HG02970 (cell line): ENCODE data around the gene ENTPD3.

Source experiments
- ATAC-seq: cut with Tn5 transposase; IDR thresholded peaks from one replicate; pipeline ENCODE4 v1.9.1; 2021; ENCODE audit warnings: mild to moderate bottlenecking, moderate library complexity, moderate number of reproducible peaks; ENCODE audit not compliant: unreplicated experiment, low FRiP score

The ENTPD3 gene, protein sequence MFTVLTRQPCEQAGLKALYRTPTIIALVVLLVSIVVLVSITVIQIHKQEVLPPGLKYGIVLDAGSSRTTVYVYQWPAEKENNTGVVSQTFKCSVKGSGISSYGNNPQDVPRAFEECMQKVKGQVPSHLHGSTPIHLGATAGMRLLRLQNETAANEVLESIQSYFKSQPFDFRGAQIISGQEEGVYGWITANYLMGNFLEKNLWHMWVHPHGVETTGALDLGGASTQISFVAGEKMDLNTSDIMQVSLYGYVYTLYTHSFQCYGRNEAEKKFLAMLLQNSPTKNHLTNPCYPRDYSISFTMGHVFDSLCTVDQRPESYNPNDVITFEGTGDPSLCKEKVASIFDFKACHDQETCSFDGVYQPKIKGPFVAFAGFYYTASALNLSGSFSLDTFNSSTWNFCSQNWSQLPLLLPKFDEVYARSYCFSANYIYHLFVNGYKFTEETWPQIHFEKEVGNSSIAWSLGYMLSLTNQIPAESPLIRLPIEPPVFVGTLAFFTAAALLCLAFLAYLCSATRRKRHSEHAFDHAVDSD

GRCh38 chr3:40387001-40387894 is at the start of gene ENTPD3:
ENTPD3 (plus strand) TSS chr3:40387184; CDS start chr3:40388058, 874 bp downstream.
- ATAC-seq: no peak

- ATAC-seq: no peak
These were observed 47.1 kb upstream of the ENTPD3 start for GRCh38 chr3:40339871-40340270.

DNA sequence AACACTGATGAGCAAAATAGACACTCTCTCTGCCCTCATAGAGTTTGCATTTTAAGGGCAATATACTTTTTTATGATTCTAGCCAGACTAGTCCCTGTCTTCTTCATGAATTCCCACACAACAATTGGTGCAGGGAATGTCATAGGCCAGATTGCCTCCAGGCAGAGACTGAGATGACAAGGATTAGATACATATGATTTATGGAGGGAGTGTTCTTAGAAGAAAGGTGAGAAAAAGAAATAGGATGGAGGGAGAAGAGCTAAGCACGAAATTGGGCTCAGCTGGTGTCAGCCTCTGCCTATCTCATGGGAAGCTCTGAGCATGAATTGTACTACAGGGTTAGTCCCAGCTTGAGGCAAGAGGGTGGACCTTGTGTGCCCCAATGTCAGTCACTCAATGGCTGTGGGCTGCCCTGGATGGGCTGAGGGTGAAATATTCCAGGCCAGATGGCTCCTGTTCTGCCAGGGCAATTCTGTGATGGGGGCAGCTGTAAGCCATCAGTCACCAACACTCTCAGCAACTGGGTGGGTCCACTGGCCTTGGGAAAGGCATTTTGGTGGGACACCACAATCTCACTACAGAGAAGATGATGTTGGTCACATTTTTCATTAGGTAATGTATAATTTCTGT is 46.3 kb upstream of the ENTPD3 start:
- no peak for ATAC-seq

DNA sequence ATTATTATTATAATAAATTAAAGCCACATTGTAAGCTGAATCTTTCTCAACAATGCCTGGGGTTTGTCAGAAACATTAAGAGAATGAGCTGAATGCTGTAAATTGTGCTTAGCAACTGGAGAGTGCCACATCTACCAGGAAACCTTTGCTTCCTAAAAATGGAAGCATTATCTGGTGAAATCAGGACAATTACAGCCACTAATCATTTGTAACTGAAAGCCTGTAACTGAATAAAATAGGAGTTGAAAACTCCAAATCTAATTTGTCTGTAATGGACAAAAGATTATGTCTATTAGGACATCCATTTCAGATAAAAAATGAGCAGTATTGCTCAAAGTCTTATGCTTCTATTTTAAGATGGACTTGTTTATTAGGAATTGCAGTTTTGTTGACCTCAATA is 45.3 kb upstream of the ENTPD3 start:
- no peak for ATAC-seq

- ATAC-seq: no peak
These were observed 36.5 kb upstream of the ENTPD3 start for GRCh38 chr3:40350529-40350928.

- ATAC-seq: no peak
These were observed 31.6 kb upstream of the ENTPD3 start for GRCh38 chr3:40355410-40355809.

- no peak for ATAC-seq
These were observed 28.5 kb upstream of the ENTPD3 start for GRCh38 chr3:40358454-40358853.

DNA sequence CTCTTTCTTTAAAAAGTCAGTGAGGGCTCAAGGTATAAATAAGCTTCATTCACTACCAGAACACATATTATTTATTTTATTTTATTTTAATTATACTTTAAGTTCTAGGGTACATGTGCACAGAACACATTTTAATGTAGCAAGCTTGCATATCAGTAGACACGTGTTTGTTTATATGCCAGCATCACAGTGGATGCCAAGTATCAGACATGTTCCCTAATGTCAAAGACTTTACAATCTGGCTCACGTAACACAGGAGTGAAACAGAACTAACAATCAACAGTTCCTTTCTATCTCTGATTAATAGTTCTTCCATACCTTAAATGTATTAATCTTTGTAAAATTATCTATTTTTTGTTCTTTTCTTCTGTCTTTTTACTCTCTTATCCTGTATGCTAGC is 23.3 kb upstream of the ENTPD3 start:
- ATAC-seq: no peak

DNA sequence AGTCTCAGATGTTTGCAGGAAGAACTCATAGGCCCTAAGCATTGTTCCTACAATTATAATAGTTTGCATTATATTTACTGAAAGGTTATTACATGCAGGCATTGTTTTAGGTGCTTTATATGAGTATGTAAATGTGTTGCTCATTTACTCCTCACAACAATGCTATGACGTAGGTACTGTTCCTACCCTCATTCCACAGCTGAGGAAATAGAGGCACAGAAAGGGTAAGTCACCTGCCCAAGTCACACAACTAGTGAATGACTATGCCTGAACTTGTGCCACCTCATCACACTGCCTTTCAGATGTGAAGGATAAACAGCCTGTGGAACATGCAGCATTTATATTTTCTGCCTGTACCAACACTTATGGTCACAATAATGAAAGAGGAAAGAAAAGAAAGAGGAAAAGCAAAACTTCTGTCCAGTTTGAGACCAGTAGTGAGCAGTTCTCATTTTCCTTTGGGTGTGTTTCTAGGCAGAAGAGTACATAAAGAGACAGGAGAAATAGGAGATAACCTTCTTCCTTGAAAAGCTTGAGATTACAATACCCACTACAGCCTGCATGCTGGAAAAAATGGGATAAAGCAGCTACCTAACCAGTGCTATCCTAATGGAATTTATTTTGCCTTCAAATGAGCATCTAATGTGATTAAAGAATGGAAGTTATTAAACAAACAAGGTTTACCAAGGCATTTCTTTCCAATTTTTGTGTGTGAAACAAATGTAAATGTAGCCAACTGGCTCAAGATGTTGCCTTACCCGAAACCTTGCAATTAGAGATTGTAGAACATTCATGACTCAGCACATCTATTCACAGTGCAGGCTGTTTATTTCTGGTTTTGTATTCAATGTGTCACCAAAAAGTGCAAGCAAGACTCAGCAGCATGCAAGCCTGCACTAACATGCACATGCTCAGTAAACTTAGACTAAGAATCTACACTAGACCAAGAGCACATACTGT is 20.5 kb upstream of the ENTPD3 start:
- no peak for ATAC-seq

- ATAC-seq: no peak
These were observed 17.3 kb upstream of the ENTPD3 start for GRCh38 chr3:40369716-40370115.

DNA sequence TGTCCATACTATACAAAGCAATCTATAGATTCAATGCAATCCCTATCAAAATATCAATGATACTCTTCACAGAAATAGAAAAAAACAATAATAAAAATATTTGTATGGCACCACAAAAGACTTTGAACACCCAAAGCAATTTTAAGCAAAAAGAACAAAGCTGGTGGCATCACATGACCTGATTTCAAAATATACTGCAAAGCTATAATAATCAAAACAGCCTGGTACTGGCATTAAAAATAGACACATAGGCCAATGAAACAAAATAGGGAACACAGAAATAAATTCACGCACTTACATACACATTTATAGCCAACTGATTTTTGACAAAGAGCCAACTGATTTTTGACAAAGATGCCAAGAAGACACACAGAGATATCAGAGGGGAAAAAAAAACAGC is 9.2 kb upstream of the ENTPD3 start:
- no peak for ATAC-seq

DNA sequence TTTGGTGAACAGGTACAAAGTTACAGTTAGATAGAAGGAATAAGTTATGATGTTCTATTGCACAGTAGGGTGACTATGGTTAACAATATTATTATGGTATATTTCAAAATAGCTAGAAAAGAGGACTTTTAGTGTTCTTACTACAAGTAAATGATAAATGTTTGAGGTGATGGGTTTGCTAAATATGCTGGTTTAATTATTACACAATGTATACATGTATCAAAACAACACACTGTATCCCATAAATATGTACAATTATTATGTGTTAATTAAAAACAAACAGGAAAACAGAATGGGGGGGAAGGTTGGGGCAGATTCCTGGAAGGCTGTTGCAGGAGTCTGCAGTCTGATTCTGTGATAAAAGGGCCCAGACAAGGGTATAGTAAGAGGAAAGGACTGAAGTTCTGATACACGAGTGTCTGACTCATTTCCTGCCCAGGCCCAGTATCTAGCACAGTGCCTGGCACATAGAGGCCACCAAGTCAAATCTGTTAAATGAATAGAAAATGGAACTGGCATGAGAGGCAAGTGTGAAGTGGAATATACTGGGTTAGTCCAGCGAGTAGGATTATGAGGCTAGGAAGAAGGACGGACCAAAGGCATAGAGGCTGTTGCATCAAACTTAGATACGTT is 7.2 kb upstream of the ENTPD3 start:
- no peak for ATAC-seq

DNA sequence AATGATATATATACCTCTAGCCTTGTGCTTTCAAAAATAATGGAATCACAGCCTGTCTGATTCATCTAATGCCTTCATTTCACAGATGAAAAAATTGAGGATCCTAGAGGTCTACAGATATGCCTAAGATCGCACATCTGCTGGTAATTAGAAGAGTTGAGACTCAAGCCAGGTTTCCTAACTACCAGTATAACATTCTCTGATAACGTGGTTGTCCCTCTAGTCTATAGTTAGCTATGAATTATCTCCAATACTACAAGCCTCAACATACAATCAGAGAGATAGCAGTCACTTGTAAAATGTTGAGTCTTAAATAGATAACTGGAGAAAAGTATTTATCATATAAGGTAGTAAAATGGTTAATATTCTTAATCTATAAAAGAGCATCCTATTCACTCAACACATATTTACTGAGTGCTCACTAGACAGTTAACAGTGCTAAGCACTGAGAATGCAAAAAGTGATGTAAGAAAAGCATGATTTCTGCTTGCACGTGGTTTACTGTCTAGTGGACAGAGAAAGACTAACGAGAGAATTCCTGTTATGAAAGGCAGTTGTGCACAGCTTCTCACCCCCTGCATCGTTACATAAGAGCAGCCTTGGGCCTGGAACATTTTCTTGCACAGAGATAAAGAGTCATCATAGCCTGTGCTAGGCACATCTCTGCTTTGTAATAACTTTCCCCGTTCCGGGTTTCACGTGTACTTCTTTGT is 4.9 kb upstream of the ENTPD3 start:
- no peak for ATAC-seq

GRCh38 chr3:40382617-40382979 is 4.4 kb upstream of the ENTPD3 start:
- ATAC-seq: no peak

DNA sequence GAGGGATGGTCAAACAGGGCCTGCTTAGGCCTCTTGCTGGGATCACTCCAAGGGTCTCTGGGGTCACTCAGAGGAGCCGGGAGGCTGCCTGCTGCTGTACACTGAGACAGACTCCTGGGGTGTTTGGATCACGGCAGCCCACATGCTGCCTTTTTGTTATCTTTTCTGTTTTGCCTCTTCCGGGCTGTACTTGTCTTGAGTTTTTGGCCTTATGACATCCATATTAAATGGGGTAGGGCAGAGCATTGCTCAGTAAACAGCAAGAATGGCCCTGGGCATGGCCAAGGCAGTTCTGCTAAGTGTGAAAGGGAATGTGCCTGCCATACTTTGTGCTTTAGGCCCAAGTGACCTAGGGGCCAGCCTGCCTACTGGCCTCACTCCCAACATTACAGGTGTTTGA is 771 bp upstream of the ENTPD3 start:
- ATAC-seq: no peak

- no peak for ATAC-seq
These were observed 891 bp downstream of the ENTPD3 start for GRCh38 chr3:40387895-40388254.

GRCh38 chr3:40396406-40396805 is 9.4 kb downstream of the ENTPD3 start:
- no peak for ATAC-seq

GRCh38 chr3:40397129-40397528 is 10.1 kb downstream of the ENTPD3 start:
- no peak for ATAC-seq

GRCh38 chr3:40397912-40398311 is 10.9 kb downstream of the ENTPD3 start:
- no peak for ATAC-seq
